GOT3 (cell line): ENCODE measurements around the gene SLC22A25.
"Not testable (repeated sequence)": the region's sequence is repeated elsewhere in the genome, so short reads cannot be mapped to it uniquely, and the experiment has no call there.

Experiments used
- DNase-seq: peaks from one replicate; lab custom pipeline; 2025; ENCODE audit warnings: mixed read lengths; lab: John Stamatoyannopoulos, UW

The SLC22A25 gene

DNA sequence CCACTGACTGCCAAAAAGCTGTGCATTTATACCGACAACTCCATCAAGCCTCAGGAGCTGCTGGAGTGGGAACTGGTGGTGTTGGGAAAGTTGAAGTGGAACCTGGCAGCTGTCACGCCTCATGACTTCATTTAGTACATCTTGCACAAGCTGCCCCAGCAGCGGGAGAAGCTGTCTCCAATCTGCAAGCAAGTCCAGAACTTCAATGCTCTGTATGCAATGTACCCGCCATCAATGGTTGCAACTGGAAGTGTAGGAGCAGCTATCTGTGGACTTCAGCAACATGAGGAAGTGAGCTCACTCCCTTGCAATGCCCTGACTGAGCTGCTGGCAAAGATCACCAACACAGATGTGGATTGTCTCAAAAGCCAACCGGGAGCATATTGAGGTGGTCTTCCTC, at the start of gene SLC22A25:
TSS of gene SLC22A25 (minus strand) at position 67 of the 400 bp plus-strand sequence. CDS start 13,947 bp downstream, outside the sequence.
- no peak for DNase-seq

DNA sequence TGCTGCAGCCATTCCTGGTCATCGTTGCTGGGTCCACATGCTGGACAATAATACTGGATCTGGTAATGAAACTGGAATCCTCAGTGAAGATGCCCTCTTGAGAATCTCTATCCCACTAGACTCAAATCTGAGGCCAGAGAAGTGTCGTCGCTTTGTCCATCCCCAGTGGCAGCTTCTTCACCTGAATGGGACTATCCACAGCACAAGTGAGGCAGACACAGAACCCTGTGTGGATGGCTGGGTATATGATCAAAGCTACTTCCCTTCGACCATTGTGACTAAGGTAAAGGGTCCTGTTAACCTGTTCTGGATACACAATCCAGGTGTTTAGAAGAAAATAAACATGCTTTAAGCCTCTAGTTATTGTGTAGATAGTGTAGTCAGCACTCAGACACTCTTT, 46.9 kb upstream of the SLC22A25 start:
- DNase-seq, result no peak

DNA sequence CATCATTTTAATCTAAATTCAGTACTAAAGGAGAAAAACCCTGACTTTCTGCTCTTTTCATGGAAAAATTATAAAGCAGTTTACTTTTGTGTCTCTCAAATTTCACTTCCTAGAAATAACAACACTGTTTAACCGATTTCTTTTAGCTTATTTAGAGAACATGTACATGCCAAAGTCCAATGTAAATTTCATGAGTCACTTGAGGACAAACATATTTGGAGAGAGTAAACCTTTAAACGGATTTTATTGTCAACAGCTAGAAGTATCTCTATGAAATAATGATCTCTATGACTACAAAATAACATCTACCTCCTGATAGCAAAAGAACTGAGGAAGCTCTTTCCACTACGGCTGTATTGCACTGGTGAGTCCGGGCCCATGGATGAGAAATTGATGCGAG, 46.3 kb upstream of the SLC22A25 start:
- DNase-seq, result no peak

- no peak for DNase-seq
Measured at GRCh38 chr11:63282579-63282978, 39.2 kb upstream of the SLC22A25 start.

DNA sequence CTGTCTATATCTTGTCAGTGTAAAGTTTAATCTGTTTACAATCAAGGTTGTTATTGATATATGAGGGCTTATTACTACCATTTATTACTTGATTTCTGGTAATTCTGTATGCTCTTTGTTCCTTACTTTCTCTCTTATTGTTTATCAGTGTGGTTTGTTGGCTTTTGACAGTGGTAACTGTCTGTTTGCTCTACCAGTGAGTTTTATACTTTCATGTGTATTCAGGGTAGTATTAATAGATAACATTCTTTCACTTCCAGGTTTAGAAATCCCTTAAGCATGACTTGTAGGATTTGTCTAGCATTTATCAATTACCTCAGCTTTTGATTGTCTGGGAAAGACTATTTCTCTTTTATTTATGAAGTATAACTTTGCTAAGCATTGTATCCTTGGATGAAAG, 37.5 kb upstream of the SLC22A25 start:
- DNase-seq, result no peak

- no peak for DNase-seq
Measured at GRCh38 chr11:63277345-63277943, 34.0 kb upstream of the SLC22A25 start.

DNA sequence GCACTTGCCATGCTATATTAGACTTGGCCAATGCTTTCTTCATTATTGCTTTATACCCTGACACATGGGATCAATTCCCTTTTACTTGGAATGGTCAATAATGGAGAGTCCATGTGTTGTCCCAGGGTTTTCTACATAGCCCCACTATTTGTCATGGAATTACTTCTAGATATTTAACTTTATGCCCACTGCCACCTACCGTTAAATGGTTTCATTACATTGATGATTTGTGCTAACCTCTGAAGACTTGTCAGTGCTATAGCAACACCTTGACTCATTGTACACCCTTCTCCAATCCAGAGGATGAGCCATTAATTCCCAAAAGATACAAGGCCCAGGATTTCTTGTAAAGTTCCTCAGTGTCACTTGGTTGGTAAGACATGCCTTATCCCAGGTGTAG, 31.4 kb upstream of the SLC22A25 start:
- DNase-seq, result no peak

DNA sequence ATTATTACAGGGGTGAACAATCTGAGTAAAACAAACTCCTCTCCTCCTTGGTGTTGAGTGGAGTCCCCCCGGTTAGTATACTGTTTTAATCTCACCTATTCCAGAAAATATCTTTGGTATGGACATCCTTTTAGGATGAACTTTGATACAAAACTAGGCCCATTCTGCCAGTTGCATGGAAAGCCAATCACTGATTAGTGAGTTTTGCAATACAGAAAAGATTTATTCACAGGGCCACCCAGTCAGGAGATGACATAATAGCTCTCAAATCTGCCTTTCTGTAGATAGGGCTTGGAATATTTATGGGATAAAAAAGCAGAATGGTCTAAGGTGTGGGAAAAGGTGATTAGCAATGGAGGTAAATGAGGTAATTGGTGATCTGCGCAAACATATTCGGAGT, 30.3 kb upstream of the SLC22A25 start:
- no peak for DNase-seq

DNA sequence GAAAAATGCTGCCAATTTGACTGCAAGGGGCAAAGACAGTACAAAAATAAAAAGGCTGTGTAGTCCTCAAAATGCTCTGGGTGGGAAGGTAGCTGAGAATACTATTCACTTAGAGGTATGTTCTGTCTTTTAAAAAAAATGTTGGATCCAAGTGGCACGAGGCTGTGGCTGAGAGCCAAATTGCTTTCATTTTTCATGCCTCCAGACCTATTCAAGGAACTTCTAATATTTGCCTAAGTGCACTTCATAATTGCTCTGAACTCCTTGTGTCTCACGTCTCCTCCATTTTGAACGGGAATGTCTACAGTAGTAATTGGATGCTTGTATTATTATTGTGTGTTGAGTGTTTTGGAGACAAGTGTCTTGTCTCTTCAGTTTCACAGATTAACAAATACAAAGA, 19.1 kb upstream of the SLC22A25 start:
- DNase-seq, result no peak

DNA sequence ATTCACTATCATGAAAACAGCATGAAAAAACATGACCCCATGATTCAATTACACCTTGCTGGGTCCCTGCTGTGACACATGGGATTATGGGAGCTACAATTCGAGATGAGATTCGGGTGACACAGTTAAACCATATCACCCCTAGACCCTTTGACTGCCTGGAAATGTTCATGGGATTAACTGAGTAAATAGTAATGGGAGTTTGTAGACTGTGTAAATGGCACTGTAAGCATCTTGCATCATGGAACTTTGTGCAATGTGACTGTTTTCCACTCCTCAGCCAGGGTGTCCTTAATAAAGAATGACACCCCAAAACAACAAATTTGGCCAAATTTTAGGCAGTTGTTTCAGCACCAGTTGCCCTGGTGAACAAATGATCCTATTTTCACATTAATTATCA, 7.9 kb upstream of the SLC22A25 start:
- DNase-seq, result no peak

GRCh38 chr11:63250162-63251050, 7.0 kb upstream of the SLC22A25 start:
- no peak for DNase-seq

- DNase-seq, result no peak
Measured at GRCh38 chr11:63248966-63249365, 5.6 kb upstream of the SLC22A25 start.

- not testable (repeated sequence) for DNase-seq
Measured at GRCh38 chr11:63247237-63248002, 4.0 kb upstream of the SLC22A25 start.

DNA sequence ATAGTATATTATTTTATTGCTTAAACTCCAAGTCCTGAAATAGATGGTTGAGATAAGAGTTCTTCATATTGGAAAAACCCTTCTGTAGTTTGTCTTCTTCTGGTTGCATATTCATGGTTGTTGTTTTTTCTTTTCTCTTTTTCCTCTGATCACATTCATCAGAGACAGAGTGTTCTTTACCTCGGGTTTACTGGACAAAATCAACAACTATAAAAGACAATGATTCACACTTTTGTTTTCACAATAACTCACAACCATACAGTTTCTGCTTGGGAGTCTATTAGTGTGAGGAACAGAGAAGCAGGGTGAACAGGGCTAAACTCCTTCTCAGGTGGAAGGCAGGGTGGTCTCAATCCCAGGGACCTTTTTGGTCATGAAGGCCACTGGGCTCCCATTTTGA, 2.6 kb upstream of the SLC22A25 start:
- DNase-seq, result no peak

DNA sequence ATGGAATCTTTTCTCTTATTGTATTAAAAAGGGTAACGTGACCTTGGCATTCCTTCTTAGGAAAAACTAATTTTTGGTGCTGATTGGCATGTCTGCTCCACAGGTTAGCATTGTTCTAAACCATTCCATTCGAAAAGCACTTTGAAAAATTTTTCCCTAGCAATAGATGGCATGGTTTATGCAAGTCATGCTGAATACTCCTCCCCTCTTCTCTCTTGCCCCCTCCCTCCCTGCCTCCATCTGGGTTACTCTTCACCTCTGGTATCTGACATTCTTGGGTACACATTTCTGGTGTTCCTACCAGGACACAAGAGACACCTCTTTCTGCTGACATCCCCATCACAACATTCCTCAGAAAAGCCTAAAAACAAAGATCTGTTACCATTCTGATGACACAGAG, 1.5 kb upstream of the SLC22A25 start:
- no peak for DNase-seq

- no peak for DNase-seq
Measured at GRCh38 chr11:63242089-63242781, 1.2 kb downstream of the SLC22A25 start.

GRCh38 chr11:63240791-63241379, 2.5 kb downstream of the SLC22A25 start:
- DNase-seq, result no peak

- no peak for DNase-seq
Measured at GRCh38 chr11:63240098-63240497, 3.3 kb downstream of the SLC22A25 start.

DNA sequence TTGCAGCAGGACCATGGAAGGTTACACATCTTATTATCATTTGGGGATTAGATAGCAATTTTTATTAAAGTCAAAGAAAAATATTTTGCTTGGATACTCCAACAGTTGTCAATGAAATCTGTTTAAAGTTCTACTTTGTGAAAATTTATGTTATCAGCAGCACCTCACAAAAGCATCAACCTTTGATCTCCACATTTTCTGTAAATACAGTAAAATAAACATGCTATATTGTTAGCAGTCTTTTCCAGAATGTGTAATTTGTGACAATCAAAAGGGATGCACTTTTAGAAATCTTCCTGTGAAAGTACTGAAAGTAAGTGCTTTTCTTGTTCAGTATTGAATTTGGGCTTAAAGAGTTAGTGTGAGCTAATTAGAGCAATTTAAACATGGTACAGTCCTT, 4.1 kb downstream of the SLC22A25 start:
- DNase-seq, result no peak

GRCh38 chr11:63237413-63237812, 6.0 kb downstream of the SLC22A25 start:
- DNase-seq, result no peak
